ENCODE measurements around the gene ENPP5. TPM values are rescaled to one million over a fixed set of nuclear protein-coding genes. Genes with fewer than 3 reads are reported as not detected.

ENPP5 gene
- total and polyA plus RNA-seq, 2 donors (not counting 1 experiment from before 2014, with no cell fraction given) = 0.13 to 1.0 TPM

DNA sequence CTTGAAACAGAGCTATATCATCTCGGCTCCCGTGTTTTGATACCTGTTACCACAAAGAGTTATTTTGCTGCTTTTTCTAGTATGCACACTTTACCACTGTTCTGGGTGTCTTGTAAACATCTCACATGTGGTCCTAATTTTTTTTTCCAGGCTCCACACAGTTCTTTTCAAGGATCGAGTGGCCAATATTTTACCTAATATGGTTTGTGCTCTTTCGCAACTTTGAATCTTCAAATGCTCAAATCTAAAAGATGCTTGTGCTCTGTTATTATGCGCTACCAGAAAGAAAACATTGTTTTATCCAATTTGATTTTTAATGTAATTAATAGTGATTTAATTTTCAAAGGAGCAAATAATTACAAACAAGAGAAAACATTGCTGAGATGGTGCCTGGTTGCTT, 10.7 kb downstream of the ENPP5 start:
- ChIA-PET CTCF (no interaction called here), POLR2A (no interaction called here)
- intact Hi-C loops (cut with micrococcal nuclease) = no loop called here
- Mint-ChIP-seq H3K27ac (no peak overlapping the region), H3K4me1 (no peaks in the 10 kb centered on the region), H3K4me3 (no peak overlapping the region), H3K27me3 (peaks cover 2% of the 10 kb centered on the region), H3K9me3 (ENCODE audit: insufficient read depth) (no peaks in the 10 kb centered on the region)
- Histone ChIP-seq H3K4me2 (replicated peaks; ENCODE audit: low read depth, low read length, poor library complexity, severe bottlenecking) (no peak overlapping the region), H3K27me3 (replicated peaks in 1 of 4; ENCODE audit: control extremely low read depth in 1 of 4, control insufficient read depth in 3 of 4, insufficient read depth in 4 of 4, low read length in 3 of 4) (peaks cover 0 to 4% (median 0%) of the 10 kb centered on the region in 4 experiments), H3K9me3 (ENCODE audit: control extremely low read depth in 1 of 3, control insufficient read depth in 2 of 3, insufficient read depth in 1 of 3, low read length in 2 of 3) (no peaks in the 10 kb centered on the region), H3K27ac (ENCODE audit: low read length in 2 of 2) (no peak overlapping the region), H3K36me3 (replicated peaks in 1 of 2; ENCODE audit: control extremely low read depth in 1 of 2, control insufficient read depth in 1 of 2, extremely low read depth in 1 of 2, insufficient read depth in 2 of 2, low read length in 1 of 2) (no peaks in the 10 kb centered on the region), H4K20me1 (ENCODE audit: control insufficient read depth, insufficient read depth, low read length, poor library complexity, severe bottlenecking) (no peaks in the 10 kb centered on the region), H3K4me3 (ENCODE audit: control extremely low read depth in 1 of 5, extremely low read depth in 1 of 5, insufficient read depth in 1 of 5, low read depth in 2 of 5, low read length in 4 of 5) (no peak overlapping the region), H3K4me1 (ENCODE audit: control insufficient read depth in 2 of 2, insufficient read depth in 2 of 2, low read length in 2 of 2) (no peaks in the 10 kb centered on the region), H3K9ac (ENCODE audit: low read length) (no peak overlapping the region), H2AFZ (ENCODE audit: insufficient read depth, low read depth, low read length, poor library complexity, severe bottlenecking) (no peak overlapping the region), H3K79me2 (ENCODE audit: control insufficient read depth, insufficient read depth, low read length) (no peaks in the 10 kb centered on the region)
- TF ChIP-seq CTCF (IDR thresholded peaks at IDR 0.05) (no peak), EZH2 (IDR thresholded peaks at IDR 0.05; ENCODE audit: borderline replicate concordance, insufficient read depth, low read depth, low read length, poor library complexity, severe bottlenecking) (no peak)
- no peak for DNase-seq
- ATAC-seq (ENCODE audit: low read depth) = no peak
- WGBS (ENCODE audit: insufficient coverage) = 100% methylated on average over 1 of the region's 5 CpGs

DNA sequence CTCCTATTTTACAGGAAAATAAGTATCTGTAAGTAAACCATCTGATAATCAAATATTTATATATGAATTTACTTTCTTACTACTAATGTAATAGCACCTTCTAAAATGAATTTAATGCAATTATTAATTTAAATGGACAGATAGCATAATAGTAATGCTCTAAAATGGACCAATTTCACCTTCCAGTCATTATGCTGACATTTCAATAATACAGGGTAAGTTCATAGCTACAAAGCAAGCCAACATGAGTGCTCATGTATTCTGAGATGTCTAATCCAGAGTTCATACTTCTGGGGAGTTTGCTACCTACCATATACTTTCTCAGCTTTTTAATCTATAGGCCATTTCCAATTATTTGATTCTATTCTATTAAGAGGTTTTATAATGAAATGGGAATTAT, 11.6 kb downstream of the ENPP5 start:
- Histone ChIP-seq H3K36me3 (replicated peaks in 1 of 2; ENCODE audit: control extremely low read depth in 1 of 2, control insufficient read depth in 1 of 2, extremely low read depth in 1 of 2, insufficient read depth in 2 of 2, low read length in 1 of 2) (no peaks in the 10 kb centered on the region), H4K20me1 (ENCODE audit: control insufficient read depth, insufficient read depth, low read length, poor library complexity, severe bottlenecking) (no peaks in the 10 kb centered on the region), H3K4me1 (ENCODE audit: control insufficient read depth in 2 of 2, insufficient read depth in 2 of 2, low read length in 2 of 2) (no peaks in the 10 kb centered on the region), H3K4me3 (ENCODE audit: control extremely low read depth in 1 of 5, extremely low read depth in 1 of 5, insufficient read depth in 1 of 5, low read depth in 2 of 5, low read length in 4 of 5) (no peak overlapping the region), H3K9me3 (ENCODE audit: control extremely low read depth in 1 of 3, control insufficient read depth in 2 of 3, insufficient read depth in 1 of 3, low read length in 2 of 3) (no peaks in the 10 kb centered on the region), H2AFZ (ENCODE audit: insufficient read depth, low read depth, low read length, poor library complexity, severe bottlenecking) (no peak overlapping the region), H3K9ac (ENCODE audit: low read length) (no peak overlapping the region), H3K27me3 (replicated peaks in 1 of 4; ENCODE audit: control extremely low read depth in 1 of 4, control insufficient read depth in 3 of 4, insufficient read depth in 4 of 4, low read length in 3 of 4) (peaks cover 0 to 4% (median 0%) of the 10 kb centered on the region in 4 experiments), H3K27ac (ENCODE audit: low read length in 2 of 2) (no peak overlapping the region), H3K79me2 (ENCODE audit: control insufficient read depth, insufficient read depth, low read length) (no peaks in the 10 kb centered on the region), H3K4me2 (replicated peaks; ENCODE audit: low read depth, low read length, poor library complexity, severe bottlenecking) (no peak overlapping the region)
- ATAC-seq (ENCODE audit: low read depth) (no peak), DNase-seq (no peak)
- Mint-ChIP-seq H3K27ac (no peak overlapping the region), H3K9me3 (ENCODE audit: insufficient read depth) (no peaks in the 10 kb centered on the region), H3K27me3 (no peaks in the 10 kb centered on the region), H3K4me3 (no peak overlapping the region), H3K4me1 (no peaks in the 10 kb centered on the region)
- ChIA-PET POLR2A (no interaction called here), CTCF (interaction anchor here (0.9 kb wide), 1 partner anchor 251 kb away, joined by 3 read pairs; no protein-coding TSS in a partner anchor)
- TF ChIP-seq EZH2 (IDR thresholded peaks at IDR 0.05; ENCODE audit: borderline replicate concordance, insufficient read depth, low read depth, low read length, poor library complexity, severe bottlenecking) = no peak
- TF ChIP-seq CTCF (IDR thresholded peaks at IDR 0.05) = no peak
- intact Hi-C loops (cut with micrococcal nuclease) = no loop called here

Data from B cell (primary cell).